K562 (cell line): ENCODE results near the gene UBE3B. TPM values are rescaled to one million over a fixed set of nuclear protein-coding genes. Genes with fewer than 3 reads are reported as not detected.

ENCODE experiments used
- ATAC-seq: fragments of 200-7000 bp; cut with Tn5 transposase; 3 replicates; pipeline ENCODE4 v1.9.1; 2020; ENCODE audit warnings: moderate library complexity
- BruUV-seq: library from RNA; stranded (reverse); fragments of 400-500 nt; replicated peaks from 2 replicates; lab custom pipeline; 2021; lab: Mats Ljungman, UMichigan
- CTCF ChIA-PET: fragments of 300-600 bp; formaldehyde crosslinking; extraction: SDS; loops from one replicate; lab custom pipeline; 2021; ENCODE audit warnings: low intra/inter-chr PET ratio; lab: Yijun Ruan, JAX
- POLR2A ChIA-PET: fragments of 300-600, 350-650 bp; sonication (Branson Sonifier 250); formaldehyde crosslinking; extraction: SDS; loops from one replicate; lab custom pipeline; 2021; ENCODE audit warnings: antibody characterized with exemption, inconsistent platforms; lab: Yijun Ruan, JAX
- DNase-seq, 4 experiments: peaks; one replicate each; pipeline versions ENCODE4 v3.0.0 to v3.0.0-alpha.2; 2011 to 2018; ENCODE audit warnings: low spot score in 3 of 4, mixed read lengths in 3 of 4; ENCODE audit errors: extremely low read depth in 1 of 4
- FAIRE-seq: peaks from 2 replicates; lab custom pipeline; 2011; peaks lifted over from hg19 to GRCh38; lab: Jason Lieb, UNC
- H2AFZ ChIP-seq: 2 replicates; pipeline ENCODE4 v1.6.0; 2011; ENCODE audit warnings: low read depth, low read length, control low read depth, inconsistent platforms
- H3K27ac ChIP-seq: fragments of 200-600 bp; 3 replicates; pipeline ENCODE4 v1.8.0; 2011; ENCODE audit warnings: low read depth, mild to moderate bottlenecking, control low read depth, inconsistent platforms, low read length, moderate library complexity, mixed read lengths; ENCODE audit errors: extremely low read depth
- H3K27me3 ChIP-seq, 2 experiments: fragments of 300-600 bp in 1 of 2; 2 replicates in 1 of 2; 3 replicates in 1 of 2; pipeline versions ENCODE4 v1.6.0 to v1.8.0; 2011; ENCODE audit warnings: inconsistent platforms in 2 of 2, low read length in 2 of 2, mild to moderate bottlenecking in 1 of 2, mixed read lengths in 1 of 2, moderate library complexity in 1 of 2; ENCODE audit not compliant: control insufficient read depth in 2 of 2, insufficient read depth in 2 of 2
- H3K36me3 ChIP-seq: fragments of 300-600 bp; 3 replicates; pipeline ENCODE4 v1.8.0; 2011; ENCODE audit warnings: mild to moderate bottlenecking, low read length, inconsistent platforms; ENCODE audit not compliant: control insufficient read depth, insufficient read depth
- H3K4me1 ChIP-seq, 2 experiments: fragments of 200-600 bp in 1 of 2; replicated peaks in 1 of 2; 2 replicates in 1 of 2; 3 replicates in 1 of 2; pipeline versions ENCODE4 v1.5.1 to v1.8.0; 2011; ENCODE audit warnings: inconsistent platforms in 2 of 2, low read length in 2 of 2, mild to moderate bottlenecking in 1 of 2, mixed read lengths in 1 of 2, moderate library complexity in 1 of 2; ENCODE audit not compliant: control insufficient read depth in 2 of 2, insufficient read depth in 2 of 2
- H3K4me2 ChIP-seq: 2 replicates; pipeline ENCODE4 v1.6.1; 2011; ENCODE audit warnings: low read length, control low read depth, inconsistent platforms, mixed read lengths; ENCODE audit not compliant: insufficient read depth
- H3K4me3 ChIP-seq: fragments of 200-600 bp; sonication (generic), shearing (Covaris generic); 2 replicates; pipeline ENCODE4 v1.5.1; 2016; ENCODE audit warnings: control low read depth, inconsistent platforms
- H3K79me2 ChIP-seq: fragments of 200-600 bp; 3 replicates; pipeline ENCODE4 v1.8.0; 2011; ENCODE audit warnings: low read length, inconsistent platforms; ENCODE audit not compliant: control insufficient read depth, insufficient read depth
- H3K9ac ChIP-seq, 2 experiments: 2 replicates each; pipeline versions ENCODE4 v1.6.0 to v1.6.1; 2011; ENCODE audit warnings: low read depth in 2 of 2, low read length in 2 of 2, control low read depth in 1 of 2, inconsistent platforms in 1 of 2, mild to moderate bottlenecking in 1 of 2, mixed read lengths in 1 of 2; ENCODE audit not compliant: insufficient read depth in 1 of 2
- H3K9me1 ChIP-seq: one replicate; pipeline ENCODE4 v1.6.0; 2011; ENCODE audit warnings: inconsistent platforms, mild to moderate bottlenecking, low read length, moderate library complexity; ENCODE audit not compliant: control insufficient read depth, insufficient read depth
- H3K9me3 ChIP-seq: replicated peaks from 2 replicates; pipeline ENCODE4 v1.5.1; 2011; ENCODE audit warnings: low read depth, low read length, inconsistent platforms; ENCODE audit not compliant: control insufficient read depth, insufficient read depth
- H4K20me1 ChIP-seq: replicated peaks from 2 replicates; pipeline ENCODE4 v1.6.1; 2011; ENCODE audit warnings: low read length, inconsistent platforms, mixed read lengths; ENCODE audit not compliant: control insufficient read depth, insufficient read depth
- EHMT2 ChIP-seq: fragments of 450-650 bp; IDR thresholded peaks from 2 replicates; pipeline ENCODE4 v1.6.1; 2018; ENCODE audit warnings: antibody characterized with exemption
- GATAD2B ChIP-seq: fragments of 450-650 bp; IDR thresholded peaks from 2 replicates; pipeline ENCODE4 v1.6.1; 2017; ENCODE audit warnings: mild to moderate bottlenecking, borderline replicate concordance
- RNF2 ChIP-seq: sonication (generic); IDR thresholded peaks from 2 replicates; pipeline ENCODE4 v1.6.1; 2016
- TCF3 ChIP-seq: sonication (generic); formaldehyde crosslinking; IDR thresholded peaks from 2 replicates; pipeline ENCODE4 v1.4.0; 2020; ENCODE audit warnings: mild to moderate bottlenecking, missing genetic modification reagents
- TEAD1 ChIP-seq, 2 experiments: fragments of 450-650 bp in 1 of 2; sonication (generic) in 1 of 2; formaldehyde crosslinking; IDR thresholded peaks; 2 replicates each; pipeline versions ENCODE4 v1.4.0 to v1.8.0; 2020 to 2022; ENCODE audit warnings: mild to moderate bottlenecking in 2 of 2, missing genetic modification reagents in 1 of 2
- ZFP36 ChIP-seq: fragments of 150-350 bp; IDR thresholded peaks from 2 replicates; pipeline ENCODE4 v1.6.1; 2018; ENCODE audit warnings: low read length, low read depth; ENCODE audit not compliant: partially characterized antibody
- WGBS: fragments of 100-300 bp; shearing (Covaris generic); methylation state at CpG from one replicate; pipeline ENCODE4 v1.1.6; 2016; ENCODE audit warnings: low coverage, mixed read lengths; ENCODE audit not compliant: insufficient coverage; ENCODE audit errors: missing lambda C conversion rate; 5-methylcytosine and 5-hydroxymethylcytosine counted together
- in situ Hi-C: fragments of 300-500 bp; cut with MboI; formaldehyde crosslinking; loops from 4 replicates; pipeline ENCODE4 v1.15.0; 2018; ENCODE audit warnings: inconsistent platforms, mixed read lengths
- intact Hi-C: fragments of 100-400 bp; cut with micrococcal nuclease; formaldehyde crosslinking; loops from 2 replicates; pipeline ENCODE4 v1.14.2; 2022
- polyA plus RNA-seq, 8 experiments: library from polyadenylated mRNA; depleted of rRNA in 4 of 8; stranded (reverse) in 5 of 8; unstranded in 3 of 8; fragments of >200 nt; fragmentation: Nextera tagmentation in 2 of 8; fragmentation: Illumina TruSeq in 1 of 8; extraction: Ambion mirVana in 2 of 8; extraction: Trizol in 1 of 8; gene quantifications; 2 replicates each; pipeline versions ENCODE4 v1.2.1 to v1.2.3, GENCODE V29; 2011 to 2014; ENCODE audit warnings: inconsistent platforms in 1 of 8, missing spikeins in 1 of 8
- total RNA-seq, 7 experiments: library from RNA; depleted of rRNA in 6 of 7; stranded (reverse); fragments of >200 nt in 6 of 7; fragmentation: Illumina TruSeq in 2 of 7; extraction: Trizol in 2 of 7; gene quantifications; 2 replicates each; pipeline versions ENCODE4 v1.2.1 to v1.2.3, GENCODE V29; 2011 to 2021; ENCODE audit warnings: low replicate concordance in 1 of 7

Gene UBE3B
- total and polyA plus RNA-seq, 9 of the 15 experiments (the other 6 are each of a cell fraction or from before 2014, with no cell fraction given): 7.6 to 23.6 (median 15.5) TPM

- in situ Hi-C loops: no loop called here
Measured at GRCh38 chr12:109488051-109488665, 10.7 kb downstream of the UBE3B start.

GRCh38 chr12:109489016-109489954 is 11.9 kb downstream of the UBE3B start:
- no peaks in the 10 kb centered on the region for H3K9me1 ChIP-seq
- in situ Hi-C loops (no loop called here), intact Hi-C loops (no loop called here)
- no peak overlapping the region for H3K27ac ChIP-seq
- H3K4me2 ChIP-seq: no peak overlapping the region
- no peak overlapping the region for H2AFZ ChIP-seq
- ATAC-seq (no peak), FAIRE-seq (no peak), DNase-seq (no peak)
- H3K36me3 ChIP-seq: peaks cover 82% of the 10 kb centered on the region
- WGBS: 89% methylated on average over 14 of the region's 14 CpGs
- H3K9me3 ChIP-seq: no peaks in the 10 kb centered on the region
- H3K9ac ChIP-seq: no peak overlapping the region
- H3K79me2 ChIP-seq: no peaks in the 10 kb centered on the region
- no peak overlapping the region for H3K4me3 ChIP-seq
- H4K20me1 ChIP-seq: no peaks in the 10 kb centered on the region
- ChIA-PET POLR2A (no interaction called here), CTCF (no interaction called here)
- TF ChIP-seq RNF2: no peak
- no peak for TF ChIP-seq EHMT2
- no peak for TF ChIP-seq GATAD2B
- TF ChIP-seq TEAD1 (CRISPR knock-in tag; IDR thresholded peaks at IDR 0.05): no peak
- no peaks in the 10 kb centered on the region for H3K4me1 ChIP-seq
- no TSS peak for BruUV-seq
- no peaks in the 10 kb centered on the region for H3K27me3 ChIP-seq

More at GRCh38 chr12:109488051-109488665, 10.7 kb downstream of the UBE3B start:
- Histone ChIP-seq H3K4me3 (no peak overlapping the region), H2AFZ (no peak overlapping the region), H3K79me2 (no peaks in the 10 kb centered on the region), H3K27ac (no peak overlapping the region), H3K9ac (no peak overlapping the region), H3K9me3 (no peaks in the 10 kb centered on the region), H3K4me2 (no peak overlapping the region), H3K9me1 (no peaks in the 10 kb centered on the region), H3K27me3 (no peaks in the 10 kb centered on the region)
- no peak for ATAC-seq
- BruUV-seq: no TSS peak
- intact Hi-C loops: no loop called here
- FAIRE-seq: no peak
- TF ChIP-seq ZFP36: peak; percentile 13
- no peak for TF ChIP-seq TCF3 (CRISPR knock-in tag)
- TF ChIP-seq, all 486 proteins: peak for 1
- DNase-seq: no peak
- Histone ChIP-seq H3K4me1 (no peaks in the 10 kb centered on the region), H3K36me3 (peaks cover 89% of the 10 kb centered on the region), H4K20me1 (no peaks in the 10 kb centered on the region)
- POLR2A ChIA-PET: no interaction called here
- WGBS: 69% methylated on average over 7 of the region's 7 CpGs
- CTCF ChIA-PET: no interaction called here
